ENCODE measurements around the gene ENGASE.

The ENGASE gene

DNA sequence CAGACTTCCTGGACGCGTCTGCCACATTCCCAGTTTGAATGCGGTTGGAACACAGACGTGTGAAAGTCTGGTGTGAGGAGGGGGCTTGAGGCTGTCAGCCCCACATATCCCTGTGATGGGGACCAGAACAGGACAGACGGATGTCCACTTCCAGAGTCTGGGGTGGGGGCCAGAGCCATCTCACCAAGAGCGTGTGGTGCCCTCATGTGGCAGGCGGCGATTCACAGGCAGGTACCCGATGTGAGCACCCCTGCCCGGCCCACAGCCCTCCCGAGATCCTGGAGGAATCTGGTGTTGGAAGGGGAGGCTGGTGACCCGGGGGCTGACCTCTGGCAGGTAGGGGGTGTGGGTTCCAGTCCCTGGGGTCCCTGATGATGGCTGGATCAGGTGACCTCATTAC is 51.5 kb downstream of the ENGASE start:
- no peak overlapping the region for H3K4me3 ChIP-seq (ENCODE audit: low read length)
- DNase-seq (ENCODE audit: low read depth, low spot score), result no peak

DNA sequence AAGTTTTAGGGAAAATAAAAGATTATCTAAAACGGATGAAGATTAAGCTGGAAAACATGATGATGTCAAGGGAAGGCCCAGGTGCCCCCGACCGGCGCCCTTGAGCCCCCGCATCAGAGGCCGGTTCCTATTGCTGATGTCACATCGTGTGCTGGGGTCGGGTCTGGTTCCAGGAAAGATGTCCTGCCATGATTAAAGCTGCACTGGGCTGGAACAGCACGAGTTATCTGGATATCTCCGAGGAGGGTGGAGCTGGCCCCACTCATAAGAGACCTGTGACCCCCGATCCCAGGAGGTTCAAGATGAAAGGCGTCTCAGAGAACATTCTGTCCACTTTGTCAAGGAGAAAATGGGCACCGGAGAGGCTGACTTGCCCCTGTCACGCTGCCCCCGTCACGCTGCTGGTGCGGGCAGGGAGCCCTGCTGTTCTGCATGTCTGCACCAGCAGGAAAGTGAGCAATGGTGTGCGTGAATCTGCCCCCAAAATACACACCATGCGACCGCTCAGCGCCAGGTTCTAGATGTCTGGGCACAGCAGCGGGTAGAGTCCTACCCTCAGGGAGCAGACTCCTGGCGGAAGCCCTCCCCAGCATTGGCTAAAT is 53.0 kb downstream of the ENGASE start:
- no peak overlapping the region for H3K4me3 ChIP-seq (ENCODE audit: low read length)
- DNase-seq (ENCODE audit: low read depth, low spot score), result no peak

DNA sequence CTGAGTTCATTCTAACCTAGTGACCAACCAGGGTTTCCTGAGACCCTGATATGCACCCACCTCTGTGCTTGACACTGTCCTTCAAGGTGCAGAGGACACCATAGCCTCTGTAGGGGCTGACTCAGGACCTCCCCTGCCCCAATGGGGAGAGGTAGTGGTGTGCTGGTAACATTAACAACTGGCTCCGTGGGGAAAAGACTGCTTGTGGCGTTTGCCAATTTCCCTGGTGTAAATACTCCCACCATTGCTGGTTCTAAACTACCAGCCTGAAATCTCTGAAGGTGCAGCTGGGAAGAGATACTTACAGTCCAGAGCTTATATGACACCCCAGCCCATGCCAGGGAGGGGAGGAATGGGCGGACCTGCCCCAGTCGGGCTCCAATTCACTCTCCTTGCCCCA is 54.9 kb downstream of the ENGASE start:
- no peak for DNase-seq (ENCODE audit: low read depth, low spot score)
- no peak overlapping the region for H3K4me3 ChIP-seq (ENCODE audit: low read length)

DNA sequence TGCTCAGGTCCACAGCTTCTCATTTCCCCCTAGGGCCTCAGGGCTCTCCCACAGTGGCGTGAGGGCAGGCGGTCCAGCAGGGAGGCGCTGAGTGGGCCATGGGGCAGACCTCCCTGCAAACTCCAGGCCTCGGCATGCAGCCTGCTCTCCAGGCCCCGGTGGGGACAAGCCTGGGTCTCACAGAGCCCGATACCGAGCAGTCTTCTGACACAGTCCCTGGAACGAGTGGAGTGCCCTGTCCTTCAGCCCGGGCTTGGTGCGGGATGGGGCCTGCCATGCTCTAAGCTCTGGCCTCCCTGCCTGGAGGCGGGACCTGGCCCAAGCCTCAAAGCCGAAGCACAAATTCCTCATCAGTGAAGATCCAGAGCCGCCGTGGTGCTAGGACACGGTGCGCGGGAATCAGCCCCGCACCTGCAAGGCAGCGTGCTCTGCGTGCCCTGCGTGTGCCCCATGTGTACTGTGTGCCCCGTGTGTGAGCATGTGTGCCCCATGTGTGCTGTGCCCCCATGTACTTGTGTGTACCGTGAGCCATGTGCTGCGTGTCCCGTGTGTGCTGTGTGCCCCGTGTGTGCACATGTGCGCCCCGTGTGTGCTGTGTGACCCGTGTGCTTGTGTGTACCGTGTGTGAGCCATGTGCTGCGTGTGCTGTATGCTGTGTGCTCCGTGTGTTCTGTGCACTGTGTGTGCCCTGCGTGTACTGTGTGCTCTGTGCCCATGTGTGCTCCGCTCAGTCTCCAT is 56.1 kb downstream of the ENGASE start:
- H3K4me3 ChIP-seq (ENCODE audit: low read length), result no peak overlapping the region
- no peak for DNase-seq (ENCODE audit: low read depth, low spot score)

DNA sequence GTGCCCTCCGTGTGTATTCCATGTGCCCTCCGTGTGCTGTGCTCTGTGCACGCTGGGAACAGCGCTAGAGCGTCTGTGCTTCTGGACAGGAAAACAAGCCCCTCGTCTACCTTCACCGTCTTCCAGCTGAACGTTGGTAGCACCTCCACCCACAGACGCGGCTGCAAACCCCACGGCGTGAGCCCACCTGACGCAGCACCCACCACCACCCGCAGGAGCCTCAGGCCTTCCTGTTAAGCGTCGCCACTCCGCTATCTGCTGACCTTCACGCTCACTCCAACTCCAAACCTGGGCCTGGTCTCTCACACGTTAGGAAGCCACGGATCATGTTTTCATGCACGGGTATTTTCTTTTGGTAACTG is 56.6 kb downstream of the ENGASE start:
- H3K4me3 ChIP-seq (ENCODE audit: low read length), result no peak overlapping the region
- DNase-seq (ENCODE audit: low read depth, low spot score), result no peak

DNA sequence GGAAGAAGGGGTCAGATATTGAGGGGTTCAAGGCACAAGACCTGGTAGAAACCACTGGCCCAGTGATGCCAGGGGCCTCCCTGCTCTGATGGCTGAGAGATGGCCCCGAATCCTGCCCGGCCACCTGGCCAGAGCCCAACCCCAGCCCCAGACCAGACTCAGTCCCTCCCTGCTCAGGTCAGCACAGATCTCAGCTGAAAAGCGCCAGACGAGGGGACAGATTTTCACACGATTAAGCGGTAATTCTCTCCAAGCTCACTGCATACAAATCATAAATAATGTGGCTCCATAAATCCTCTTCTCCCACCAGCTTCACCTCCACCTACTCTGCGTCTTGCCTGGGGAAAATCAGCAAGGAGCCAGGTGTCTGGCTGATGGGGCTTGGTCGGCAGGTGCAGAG is 57.1 kb downstream of the ENGASE start:
- DNase-seq (ENCODE audit: low read depth, low spot score), result no peak
- H3K4me3 ChIP-seq (ENCODE audit: low read length), result no peak overlapping the region

DNA sequence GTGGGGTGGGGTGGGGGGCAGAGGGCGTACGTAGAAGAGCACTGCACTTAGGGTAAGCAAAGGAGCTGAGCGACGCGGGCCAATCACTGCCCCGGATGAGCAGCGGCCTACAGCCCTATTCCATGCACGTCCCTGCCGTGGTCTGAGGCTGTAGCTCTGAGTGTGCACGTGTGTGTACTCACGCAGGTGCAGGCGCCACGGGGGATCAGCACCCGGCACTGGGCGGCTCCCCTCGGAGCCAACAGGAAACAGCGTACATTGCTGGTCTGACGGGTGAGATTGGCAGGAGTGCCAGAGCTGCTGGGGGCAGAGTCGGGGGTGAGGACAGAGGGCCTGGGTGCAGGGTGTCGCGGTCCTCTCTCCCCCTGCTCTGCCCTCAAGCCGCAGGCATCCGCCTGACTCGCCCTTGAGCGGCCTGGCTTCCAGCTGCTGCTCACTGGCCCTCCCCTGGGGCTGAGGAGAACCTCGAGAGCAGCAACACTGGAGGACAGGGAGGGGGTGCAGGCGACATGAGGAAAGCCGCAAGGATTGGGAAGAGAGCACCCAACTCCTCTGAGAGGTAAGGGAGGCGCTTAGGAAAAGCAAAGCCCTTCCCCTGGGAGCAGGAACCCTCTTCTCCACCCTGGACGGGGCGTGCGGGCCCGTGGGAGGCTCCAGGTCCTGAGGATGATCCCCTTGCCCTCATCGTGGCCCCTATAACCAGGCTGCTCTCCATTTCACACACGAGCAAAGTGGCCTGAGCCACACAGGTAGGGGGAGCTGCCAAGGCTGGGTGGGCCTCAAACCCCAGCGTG is 57.8 kb downstream of the ENGASE start:
- DNase-seq (ENCODE audit: low read depth, low spot score), result no peak
- H3K4me3 ChIP-seq (ENCODE audit: low read length), result no peak overlapping the region

DNA sequence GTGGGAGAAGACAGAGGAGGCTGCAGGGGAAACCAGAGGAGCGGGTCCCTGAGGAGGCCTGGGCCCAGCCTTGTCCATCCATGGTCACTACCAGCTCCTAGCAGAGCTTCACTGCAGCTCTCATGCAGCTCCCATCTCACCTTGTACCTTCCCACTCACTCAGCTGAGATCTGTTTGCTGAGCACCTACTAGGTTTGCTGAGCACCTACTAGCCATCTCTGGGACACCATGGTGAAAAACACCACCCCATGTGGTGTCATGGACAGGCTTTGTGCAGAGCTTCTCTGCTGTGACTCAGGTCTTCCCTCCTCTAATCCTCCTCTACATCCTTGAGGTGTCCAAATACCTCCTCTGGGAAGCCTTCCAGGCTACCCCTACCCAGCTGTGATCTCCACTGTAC is 58.6 kb downstream of the ENGASE start:
- H3K4me3 ChIP-seq (ENCODE audit: low read length), result no peak overlapping the region
- no peak for DNase-seq (ENCODE audit: low read depth, low spot score)

DNA sequence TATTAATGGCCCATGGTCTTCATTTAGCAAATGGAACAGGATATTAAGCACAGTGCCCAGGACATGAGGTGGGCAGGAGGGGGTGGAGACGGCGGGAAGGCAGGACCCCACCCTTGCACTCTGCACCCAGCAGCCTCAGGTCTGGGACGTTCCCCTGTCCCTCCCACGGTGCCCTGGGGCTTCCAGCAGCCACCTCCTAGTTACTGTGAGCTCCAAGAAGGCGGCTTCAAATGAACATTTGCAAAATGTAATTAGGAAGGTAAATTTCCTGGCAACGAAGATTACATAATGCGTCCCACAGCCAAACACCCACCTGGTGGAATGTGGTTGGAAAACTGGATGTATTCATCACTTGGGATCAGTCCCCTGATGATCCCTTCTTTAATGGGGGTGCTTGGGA is 59.4 kb downstream of the ENGASE start:
- no peak for DNase-seq (ENCODE audit: low read depth, low spot score)
- no peak overlapping the region for H3K4me3 ChIP-seq (ENCODE audit: low read length)

DNA sequence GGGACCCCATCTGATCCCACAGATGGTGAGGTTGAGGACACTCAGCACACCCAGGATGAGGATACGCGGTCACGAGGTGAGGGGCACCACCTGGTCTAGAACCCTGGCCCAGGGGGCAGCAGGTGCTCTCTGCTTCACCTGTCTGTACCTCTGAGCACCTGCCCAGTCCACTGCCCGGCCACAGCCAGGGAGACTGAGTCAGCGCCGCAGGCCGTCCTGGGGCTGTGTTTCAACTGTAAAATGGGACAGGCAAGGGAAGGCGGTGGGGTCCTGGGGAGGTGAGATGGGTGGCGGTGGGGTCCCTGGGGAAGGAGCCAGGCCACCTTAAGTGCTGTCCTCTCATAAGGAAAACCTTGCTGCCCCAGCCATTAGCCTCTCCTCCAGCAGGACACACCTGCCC is 60.4 kb downstream of the ENGASE start:
- no peak overlapping the region for H3K4me3 ChIP-seq (ENCODE audit: low read length)
- no peak for DNase-seq (ENCODE audit: low read depth, low spot score)

DNA sequence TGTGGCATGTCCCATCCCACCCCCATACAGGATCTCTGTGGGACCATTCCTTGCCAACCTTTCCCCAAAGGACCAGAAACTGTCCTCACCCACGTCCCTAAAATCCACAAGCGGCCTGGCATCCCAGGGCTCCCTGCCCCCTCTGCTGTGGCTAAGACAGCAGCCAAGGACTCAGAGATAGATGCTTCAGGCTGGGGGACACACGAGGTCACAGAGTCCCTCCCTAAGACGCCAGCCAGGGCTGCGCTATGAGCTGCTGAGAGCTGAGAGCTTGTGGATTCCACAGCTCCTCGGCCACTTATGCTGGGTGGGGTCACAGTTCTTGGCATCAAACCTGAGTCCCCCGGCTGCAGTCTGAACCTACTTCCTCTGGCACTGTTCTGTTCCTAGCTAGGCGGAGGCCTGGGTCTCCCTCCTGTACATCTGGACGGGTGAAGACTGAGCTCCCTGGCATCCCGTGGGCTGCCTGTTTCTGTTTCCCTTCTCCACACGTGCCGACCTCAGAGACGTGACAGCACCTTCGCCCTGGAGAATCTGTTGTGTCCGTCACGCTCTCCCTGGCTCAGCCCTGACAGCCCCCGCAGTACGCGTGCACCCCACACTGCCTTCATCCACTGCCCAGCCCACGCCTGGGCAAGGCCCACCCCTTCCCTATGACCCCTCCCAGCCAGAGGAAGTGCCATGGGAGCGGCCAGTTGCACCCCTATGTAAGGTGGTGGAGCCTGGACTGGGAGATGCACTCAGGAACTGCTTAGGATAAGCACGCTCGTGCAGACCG is 61.2 kb downstream of the ENGASE start:
- no peak for DNase-seq (ENCODE audit: low read depth, low spot score)
- H3K4me3 ChIP-seq (ENCODE audit: low read length), result no peak overlapping the region

Measured in Jurkat, Clone E6-1 (cell line).